PC-3 (cell line): ENCODE measurements around the gene ITGAL. TPM values are rescaled to one million over a fixed set of nuclear protein-coding genes. Genes with fewer than 3 reads are reported as not detected.

Experiments used
- ATAC-seq: fragments of 200-7000 bp; cut with Tn5 transposase; 2 replicates; pipeline ENCODE4 v1.9.1; 2020; ENCODE audit warnings: mild to moderate bottlenecking, moderate library complexity
- BruUV-seq: library from RNA; stranded (reverse); fragments of 400-500 nt; replicated peaks from 2 replicates; lab custom pipeline; 2021; lab: Mats Ljungman, UMichigan
- CTCF ChIA-PET: fragments of 300-600 bp; sonication (Branson Sonifier 250); formaldehyde crosslinking; loops from one replicate; lab custom pipeline; 2022; ENCODE audit warnings: antibody characterized with exemption; lab: Charles Lee
- POLR2A ChIA-PET: fragments of 300-600 bp; sonication (Branson Sonifier 250); formaldehyde crosslinking; loops from one replicate; lab custom pipeline; 2022; ENCODE audit warnings: antibody characterized with exemption; ENCODE audit not compliant: unreplicated experiment; lab: Charles Lee
- DNase-seq: peaks from one replicate; pipeline ENCODE4 v3.0.0-alpha.2; 2015
- H2AFZ ChIP-seq: fragments of 300-600 bp; sonication (generic); 2 replicates; pipeline ENCODE4 v1.6.0; 2016; ENCODE audit warnings: antibody characterized with exemption, low read length
- H3F3A ChIP-seq: fragments of 300-600 bp; sonication (generic); one replicate; pipeline ENCODE4 v1.6.0; 2017; ENCODE audit warnings: antibody characterized with exemption, low read length, control low read depth, mild to moderate bottlenecking; ENCODE audit not compliant: unreplicated experiment
- H3K27ac ChIP-seq: fragments of 300-600 bp; sonication (generic); 2 replicates; pipeline ENCODE4 v1.5.1; 2016; ENCODE audit warnings: mild to moderate bottlenecking, low read length
- H3K27me3 ChIP-seq: fragments of 300-600 bp; sonication (generic); 2 replicates; pipeline ENCODE4 v1.6.1; 2016; ENCODE audit warnings: low read length, mixed read lengths
- H3K36me3 ChIP-seq: fragments of 300-600 bp; sonication (generic); 2 replicates; pipeline ENCODE4 v1.6.1; 2016; ENCODE audit warnings: low read depth, mixed run types, low read length, mixed read lengths
- H3K4me1 ChIP-seq: fragments of 300-600 bp; sonication (generic); 2 replicates; pipeline ENCODE4 v1.5.1; 2016; ENCODE audit warnings: low read length; ENCODE audit not compliant: insufficient read depth
- H3K4me2 ChIP-seq: fragments of 300-600 bp; sonication (generic); 2 replicates; pipeline ENCODE4 v1.6.0; 2016; ENCODE audit warnings: low read length
- H3K4me3 ChIP-seq: fragments of 300-600 bp; sonication (generic); 2 replicates; pipeline ENCODE4 v1.5.1; 2016; ENCODE audit warnings: mild to moderate bottlenecking, low read length, mixed read lengths
- H3K79me2 ChIP-seq: fragments of 300-600 bp; sonication (generic); 2 replicates; pipeline ENCODE4 v1.6.1; 2017; ENCODE audit warnings: low read length, mixed read lengths
- H3K9ac ChIP-seq: fragments of 300-600 bp; sonication (generic); 2 replicates; pipeline ENCODE4 v1.6.0; 2016; ENCODE audit warnings: mild to moderate bottlenecking, low read length
- H3K9me2 ChIP-seq: fragments of 300-600 bp; sonication (generic); replicated peaks from 2 replicates; pipeline ENCODE4 v1.6.1; 2016; ENCODE audit warnings: mixed run types, low read length, mixed read lengths
- H3K9me3 ChIP-seq: fragments of 300-600 bp; sonication (generic); 2 replicates; pipeline ENCODE4 v1.6.1; 2016; ENCODE audit warnings: low read length, mixed read lengths
- H4K20me1 ChIP-seq: fragments of 300-600 bp; sonication (generic); 2 replicates; pipeline ENCODE4 v1.6.1; 2016; ENCODE audit warnings: low read length, mixed read lengths
- EZH2 ChIP-seq: fragments of 300-600 bp; sonication (generic); IDR thresholded peaks from one replicate; pipeline ENCODE4 v1.6.1; 2017; ENCODE audit warnings: antibody characterized with exemption, mild to moderate bottlenecking, low read length; ENCODE audit not compliant: unreplicated experiment
- EZH2phosphoT487 ChIP-seq: fragments of 300-600 bp; sonication (generic); IDR thresholded peaks from 2 replicates; pipeline ENCODE4 v1.6.1; 2018; ENCODE audit warnings: mild to moderate bottlenecking, antibody characterized with exemption, low read length, borderline replicate concordance
- intact Hi-C: fragments of 100-400 bp; cut with micrococcal nuclease; formaldehyde crosslinking; loops from 2 replicates; pipeline ENCODE4 v1.9.0; 2023
- total RNA-seq: library from RNA; depleted of rRNA; stranded (reverse); fragments of >200 nt; gene quantifications from 2 replicates; pipeline ENCODE4 v1.2.3, GENCODE V29; 2014
- TF ChIP-seq, protein P1 (sequence below): fragments of 300-600 bp; sonication (generic); conservative IDR thresholded peaks from 2 replicates; pipeline ENCODE4 v1.5.1; 2017; ENCODE audit warnings: antibody characterized with exemption, low read depth, mild to moderate bottlenecking, low read length

The ITGAL gene
- total RNA-seq, 1 experiment from 2014 or later: not detected

DNA sequence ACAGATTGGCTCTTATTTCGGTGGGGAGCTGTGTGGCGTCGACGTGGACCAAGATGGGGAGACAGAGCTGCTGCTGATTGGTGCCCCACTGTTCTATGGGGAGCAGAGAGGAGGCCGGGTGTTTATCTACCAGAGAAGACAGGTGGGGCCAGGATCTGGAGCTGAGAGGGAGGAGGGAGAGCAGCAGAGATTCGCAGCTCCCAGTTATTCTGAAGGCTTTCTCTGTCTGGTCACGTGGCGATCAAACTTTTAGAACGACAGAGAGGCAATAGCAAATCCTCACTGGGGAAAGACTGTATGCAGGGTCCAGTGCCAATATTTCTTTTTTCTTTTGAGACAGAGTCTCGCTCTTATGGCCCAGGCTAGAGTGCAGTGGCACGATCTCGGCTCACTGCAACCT, 22.2 kb downstream of the ITGAL start:
- intact Hi-C loops: no loop called here
- DNase-seq (no peak), ATAC-seq (no peak)
- no peak overlapping the region for H3K4me3 ChIP-seq
- BruUV-seq: no TSS peak
- H3K4me2 ChIP-seq: no peak overlapping the region
- no peaks in the 10 kb centered on the region for H3F3A ChIP-seq
- H3K9ac ChIP-seq: no peak overlapping the region
- no peaks in the 10 kb centered on the region for H4K20me1 ChIP-seq
- ChIA-PET CTCF (no interaction called here), POLR2A (no interaction called here)
- no peaks in the 10 kb centered on the region for H3K36me3 ChIP-seq
- H3K27me3 ChIP-seq: no peaks in the 10 kb centered on the region
- H3K9me2 ChIP-seq: no peaks in the 10 kb centered on the region
- no peak overlapping the region for H2AFZ ChIP-seq
- no peaks in the 10 kb centered on the region for H3K79me2 ChIP-seq
- no peak for TF ChIP-seq EZH2
- no peak for TF ChIP-seq EZH2phosphoT487
- TF ChIP-seq, protein P1, sequence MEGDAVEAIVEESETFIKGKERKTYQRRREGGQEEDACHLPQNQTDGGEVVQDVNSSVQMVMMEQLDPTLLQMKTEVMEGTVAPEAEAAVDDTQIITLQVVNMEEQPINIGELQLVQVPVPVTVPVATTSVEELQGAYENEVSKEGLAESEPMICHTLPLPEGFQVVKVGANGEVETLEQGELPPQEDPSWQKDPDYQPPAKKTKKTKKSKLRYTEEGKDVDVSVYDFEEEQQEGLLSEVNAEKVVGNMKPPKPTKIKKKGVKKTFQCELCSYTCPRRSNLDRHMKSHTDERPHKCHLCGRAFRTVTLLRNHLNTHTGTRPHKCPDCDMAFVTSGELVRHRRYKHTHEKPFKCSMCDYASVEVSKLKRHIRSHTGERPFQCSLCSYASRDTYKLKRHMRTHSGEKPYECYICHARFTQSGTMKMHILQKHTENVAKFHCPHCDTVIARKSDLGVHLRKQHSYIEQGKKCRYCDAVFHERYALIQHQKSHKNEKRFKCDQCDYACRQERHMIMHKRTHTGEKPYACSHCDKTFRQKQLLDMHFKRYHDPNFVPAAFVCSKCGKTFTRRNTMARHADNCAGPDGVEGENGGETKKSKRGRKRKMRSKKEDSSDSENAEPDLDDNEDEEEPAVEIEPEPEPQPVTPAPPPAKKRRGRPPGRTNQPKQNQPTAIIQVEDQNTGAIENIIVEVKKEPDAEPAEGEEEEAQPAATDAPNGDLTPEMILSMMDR: no peak
- no peaks in the 10 kb centered on the region for H3K9me3 ChIP-seq
- H3K4me1 ChIP-seq: peaks cover 6% of the 10 kb centered on the region
- no peak overlapping the region for H3K27ac ChIP-seq

DNA sequence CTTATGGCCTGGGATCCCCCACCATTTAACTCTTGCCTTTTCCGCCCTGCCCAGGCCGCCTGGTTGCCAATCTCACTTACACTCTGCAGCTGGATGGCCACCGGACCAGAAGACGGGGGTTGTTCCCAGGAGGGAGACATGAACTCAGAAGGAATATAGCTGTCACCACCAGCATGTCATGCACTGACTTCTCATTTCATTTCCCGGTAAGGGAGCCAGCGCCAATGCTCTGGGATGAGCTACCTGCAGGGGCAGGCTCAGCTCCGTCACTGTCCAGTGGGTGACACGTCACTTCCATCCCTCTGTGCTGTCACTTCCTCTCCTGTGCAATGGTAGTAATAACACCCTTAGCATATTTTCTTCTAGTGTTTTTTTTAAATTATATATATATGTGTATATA, 26.7 kb downstream of the ITGAL start:
- no peaks in the 10 kb centered on the region for H4K20me1 ChIP-seq
- CTCF ChIA-PET: no interaction called here
- no peak for DNase-seq
- H3K9ac ChIP-seq: no peak overlapping the region
- H3K9me2 ChIP-seq: no peaks in the 10 kb centered on the region
- BruUV-seq: no TSS peak
- no peak overlapping the region for H3K27ac ChIP-seq
- intact Hi-C loops: no loop called here
- H3K4me3 ChIP-seq: no peak overlapping the region
- H3K4me1 ChIP-seq: no peaks in the 10 kb centered on the region
- H3K36me3 ChIP-seq: no peaks in the 10 kb centered on the region
- H2AFZ ChIP-seq: no peak overlapping the region
- H3K27me3 ChIP-seq: no peaks in the 10 kb centered on the region
- H3F3A ChIP-seq: no peaks in the 10 kb centered on the region
- POLR2A ChIA-PET: interaction anchor here (0.5 kb wide), 1 partner anchor 36 kb away, joined by 4 read pairs; the partner anchor contains the start of gene ZNF747
- no peak overlapping the region for H3K4me2 ChIP-seq
- TF ChIP-seq, protein P1: no peak
- TF ChIP-seq EZH2phosphoT487: no peak
- TF ChIP-seq EZH2: no peak
- no peaks in the 10 kb centered on the region for H3K79me2 ChIP-seq
- H3K9me3 ChIP-seq: no peaks in the 10 kb centered on the region
- no peak for ATAC-seq

DNA sequence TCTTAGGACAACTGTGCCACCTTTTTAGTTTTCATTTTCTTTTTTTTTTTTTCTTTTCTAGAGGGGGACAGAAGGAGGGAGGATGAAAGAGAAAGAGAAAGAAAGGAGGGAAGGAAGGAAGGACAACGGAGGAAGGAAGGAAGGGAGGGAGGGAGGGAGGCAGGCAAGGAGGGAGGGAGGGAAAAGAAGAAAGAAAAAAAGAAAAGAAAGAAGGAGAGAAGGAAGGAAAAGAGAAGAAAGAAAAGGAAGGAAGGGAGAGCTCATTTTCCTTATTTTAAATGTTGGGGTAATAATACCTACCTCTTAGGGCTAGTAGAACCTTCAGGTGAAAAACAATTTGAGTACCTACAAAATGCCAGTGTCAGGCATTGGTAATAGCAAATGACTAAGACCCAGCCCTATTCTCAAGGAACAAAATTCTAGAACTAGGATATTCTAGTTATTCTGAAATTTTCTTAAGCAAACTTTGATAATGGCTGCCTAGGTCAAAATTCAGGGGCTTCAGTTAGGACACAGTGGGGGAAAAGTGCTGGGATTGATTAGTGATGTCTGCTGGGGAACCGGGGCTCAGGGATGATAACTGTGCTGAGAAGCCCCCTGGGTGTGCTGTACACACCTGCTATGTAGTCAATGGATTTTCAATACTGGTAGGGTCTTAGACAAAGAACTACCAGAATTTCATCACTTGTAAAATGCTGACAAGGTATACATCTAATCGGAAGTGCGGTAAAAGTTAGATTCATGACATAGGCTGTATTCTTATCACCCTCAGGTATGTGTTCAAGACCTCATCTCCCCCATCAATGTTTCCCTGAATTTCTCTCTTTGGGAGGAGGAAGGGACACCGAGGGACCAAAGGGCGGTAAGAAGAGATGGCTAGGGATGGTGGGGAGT, 31.1 kb downstream of the ITGAL start:
- CTCF ChIA-PET: no interaction called here

More for the DNA sequence above, 31.1 kb downstream of the ITGAL start:
- Histone ChIP-seq H3K27me3 (no peaks in the 10 kb centered on the region), H3K9me3 (no peaks in the 10 kb centered on the region), H3K9me2 (no peaks in the 10 kb centered on the region), H2AFZ (no peak overlapping the region), H3K27ac (no peak overlapping the region), H3K36me3 (no peaks in the 10 kb centered on the region), H4K20me1 (no peaks in the 10 kb centered on the region), H3K4me1 (no peaks in the 10 kb centered on the region), H3F3A (no peaks in the 10 kb centered on the region), H3K9ac (no peak overlapping the region), H3K79me2 (no peaks in the 10 kb centered on the region), H3K4me2 (no peak overlapping the region), H3K4me3 (no peak overlapping the region)
- intact Hi-C loops: no loop called here
- POLR2A ChIA-PET: no interaction called here
- no TSS peak for BruUV-seq
- TF ChIP-seq EZH2 (no peak), EZH2phosphoT487 (no peak)
- TF ChIP-seq, protein P1: no peak
- ATAC-seq (no peak), DNase-seq (no peak)
